GM06990 (cell line): ENCODE measurements around the gene FBXO45.
"Not testable (repeated sequence)": the region's sequence is repeated elsewhere in the genome, so short reads cannot be mapped to it uniquely, and the experiment has no call there.

ENCODE experiments used
- DNase-seq: peaks from one replicate; pipeline ENCODE4 v3.0.0-alpha.2; 2011; ENCODE audit not compliant: insufficient read length; ENCODE audit errors: extremely low read depth
- H3K27me3 ChIP-seq: replicated peaks from 2 replicates; pipeline ENCODE4 v1.6.0; 2011; ENCODE audit warnings: low read length; ENCODE audit not compliant: control insufficient read depth, insufficient read depth
- H3K36me3 ChIP-seq: 2 replicates; pipeline ENCODE4 v1.5.1; 2011; ENCODE audit warnings: low read length; ENCODE audit not compliant: control insufficient read depth, insufficient read depth
- H3K4me3 ChIP-seq: replicated peaks from 2 replicates; pipeline ENCODE4 v1.5.1; 2011; ENCODE audit warnings: low read depth, mild to moderate bottlenecking, control low read depth, low read length
- CTCF ChIP-seq: IDR thresholded peaks from 2 replicates; pipeline ENCODE4 v1.5.1; 2011; ENCODE audit warnings: low read length, control low read depth, mild to moderate bottlenecking, inconsistent platforms; ENCODE audit not compliant: insufficient read depth, poor library complexity, severe bottlenecking

FBXO45 gene

GRCh38 chr3:196563721-196564225, 4.7 kb upstream of the FBXO45 start:
- Histone ChIP-seq H3K27me3 (no peaks in the 10 kb centered on the region), H3K36me3 (no peaks in the 10 kb centered on the region; the same call in 1 of the 2 replicates), H3K4me3 (no peak overlapping the region)
- no peak for TF ChIP-seq CTCF
- no peak for DNase-seq

GRCh38 chr3:196569003-196569516, 600 bp downstream of the FBXO45 start:
- DNase-seq, result peak; percentile 70
- Histone ChIP-seq H3K27me3 (no peaks in the 10 kb centered on the region), H3K4me3 (peak overlapping the region; percentile 100), H3K36me3 (no peaks in the 10 kb centered on the region; the same call in 1 of the 2 replicates)
- no peak for TF ChIP-seq CTCF

DNA sequence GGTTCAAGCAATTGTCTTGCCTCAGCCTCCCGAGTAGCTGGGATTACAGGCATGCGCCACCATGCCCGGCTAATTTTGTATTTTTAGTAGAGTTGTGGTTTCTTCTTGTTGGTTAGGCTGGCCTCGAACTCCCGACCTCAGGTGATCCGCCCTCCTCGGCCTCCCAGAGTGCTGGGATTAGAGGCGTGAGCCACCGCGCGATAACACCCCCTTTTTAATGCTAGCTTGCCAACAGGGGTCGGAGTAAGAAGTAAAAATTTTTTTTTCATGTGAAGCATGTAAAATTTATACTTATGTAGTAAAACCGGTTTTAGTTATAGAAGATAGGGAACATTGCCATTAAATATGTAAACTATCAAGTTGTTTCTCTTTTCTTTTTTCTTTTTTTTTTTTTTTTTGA, 1.9 kb downstream of the FBXO45 start:
- H3K36me3 ChIP-seq, H3K27me3 ChIP-seq, DNase-seq, H3K4me3 ChIP-seq: not testable (repeated sequence)

DNA sequence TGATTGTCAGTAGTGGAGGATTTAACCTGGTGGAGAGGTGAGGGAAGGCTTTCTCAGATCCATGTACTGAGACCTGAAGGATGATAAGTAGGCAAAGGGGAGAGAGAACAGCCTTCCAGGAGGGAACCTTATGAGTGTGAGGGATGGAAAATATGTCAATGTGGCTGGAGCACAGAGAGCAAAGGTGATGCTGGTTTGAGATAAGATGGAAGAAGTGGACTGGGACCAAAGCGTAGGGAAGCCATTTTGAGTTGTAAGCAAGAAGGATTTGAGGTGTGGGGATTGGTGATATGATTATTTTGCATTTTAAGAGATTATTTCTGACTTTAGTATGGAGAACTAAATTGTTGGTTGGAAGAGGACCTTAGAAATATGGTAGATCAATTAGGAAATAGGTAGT, 3.9 kb downstream of the FBXO45 start:
- Histone ChIP-seq H3K27me3 (no peaks in the 10 kb centered on the region), H3K36me3 (peaks cover under 1% of the 10 kb centered on the region; the same call in 1 of the 2 replicates), H3K4me3 (no peak overlapping the region)
- no peak for DNase-seq
- TF ChIP-seq CTCF, result no peak

DNA sequence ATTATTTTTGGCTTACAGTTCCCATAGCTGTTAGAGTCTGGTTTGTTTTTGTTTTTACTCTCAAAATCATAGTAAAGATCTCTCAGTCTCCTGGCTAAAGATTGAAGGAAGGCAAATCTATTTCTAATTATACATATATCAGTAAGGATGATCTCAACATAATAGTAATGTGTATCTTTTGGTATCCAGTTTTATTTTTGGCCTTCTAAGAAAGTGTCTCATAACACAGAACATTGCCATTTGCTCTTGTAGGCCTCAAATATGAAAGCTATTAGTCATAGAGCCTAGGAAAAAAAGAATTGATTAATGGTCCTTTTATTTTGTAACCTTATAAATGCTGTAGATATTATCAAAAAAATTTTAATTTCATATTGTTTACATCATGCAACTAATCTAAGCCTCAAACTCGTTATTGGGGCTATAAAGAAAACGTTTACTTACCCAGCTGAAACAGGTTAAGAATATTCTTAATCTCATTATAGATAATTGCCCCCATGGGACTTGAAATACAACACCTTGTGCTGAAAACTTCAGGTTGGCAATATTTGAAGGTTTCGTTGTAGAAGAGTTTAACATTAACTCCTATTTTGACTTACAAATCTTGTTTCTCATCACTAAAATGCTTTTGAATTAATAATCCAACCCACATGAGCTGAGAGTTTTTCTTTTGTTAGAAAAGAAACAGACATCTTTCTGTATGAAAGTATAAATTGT, 16.7 kb downstream of the FBXO45 start:
- no peak for TF ChIP-seq CTCF
- H3K4me3 ChIP-seq, result no peak overlapping the region
- no peaks in the 10 kb centered on the region for H3K27me3 ChIP-seq
- no peak for DNase-seq
- peaks cover 3% of the 10 kb centered on the region for H3K36me3 ChIP-seq

GRCh38 chr3:196590279-196590678, 21.8 kb downstream of the FBXO45 start:
- no peak overlapping the region for H3K4me3 ChIP-seq
- H3K36me3 ChIP-seq, result no peaks in the 10 kb centered on the region; the same call in none of the 2 replicates
- no peaks in the 10 kb centered on the region for H3K27me3 ChIP-seq
- TF ChIP-seq CTCF, result no peak
- no peak for DNase-seq
